AG08395 (cell line): Measurements from ENCODE around the gene MCRIP1.

Experiments
- DNase-seq: peaks from one replicate; pipeline ENCODE4 v3.0.0; 2012; ENCODE audit warnings: mixed read lengths, low spot score

The MCRIP1 gene

DNA sequence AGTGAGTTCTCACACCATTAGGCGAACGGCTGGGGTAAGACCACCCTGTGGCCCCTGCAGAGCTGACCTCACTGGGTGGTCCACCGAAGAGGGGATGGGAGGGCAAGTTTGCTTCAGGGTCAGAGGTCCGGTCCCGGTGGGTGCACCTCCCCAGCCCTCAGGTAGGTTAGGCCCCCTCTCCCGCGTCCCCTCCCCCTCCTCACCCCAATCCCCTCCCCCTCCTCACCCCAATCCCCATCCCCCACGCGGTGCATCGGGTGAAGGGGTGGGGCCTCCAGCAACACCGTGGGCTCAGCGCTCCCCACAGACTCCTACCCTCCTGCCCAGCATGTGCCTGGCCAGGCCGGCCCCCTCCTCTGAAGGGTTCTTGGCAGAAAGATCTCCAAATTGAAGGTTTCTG, 13.4 kb downstream of the MCRIP1 start:
- DNase-seq: no peak

DNA sequence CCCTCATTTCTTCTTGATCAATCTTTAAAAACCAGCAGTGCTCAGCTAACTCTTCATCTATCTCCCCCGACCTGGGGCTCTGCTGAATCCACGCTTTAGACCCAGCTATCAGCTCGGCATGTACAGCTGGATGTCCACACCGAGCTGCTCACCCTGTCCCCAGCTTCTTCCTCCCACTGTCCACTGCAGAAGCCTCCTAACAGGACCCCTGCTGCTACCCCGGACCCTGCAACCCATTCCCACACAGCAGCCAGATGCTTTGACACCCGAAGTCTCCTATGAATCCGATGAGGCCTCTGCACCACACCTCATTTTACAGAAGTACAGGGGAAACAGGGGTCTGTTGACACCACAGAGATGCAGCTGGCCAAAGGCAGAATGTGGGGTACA, 15.3 kb downstream of the MCRIP1 start:
- no peak for DNase-seq

GRCh38 chr17:81815646-81815986, 17.5 kb downstream of the MCRIP1 start:
- no peak for DNase-seq

DNA sequence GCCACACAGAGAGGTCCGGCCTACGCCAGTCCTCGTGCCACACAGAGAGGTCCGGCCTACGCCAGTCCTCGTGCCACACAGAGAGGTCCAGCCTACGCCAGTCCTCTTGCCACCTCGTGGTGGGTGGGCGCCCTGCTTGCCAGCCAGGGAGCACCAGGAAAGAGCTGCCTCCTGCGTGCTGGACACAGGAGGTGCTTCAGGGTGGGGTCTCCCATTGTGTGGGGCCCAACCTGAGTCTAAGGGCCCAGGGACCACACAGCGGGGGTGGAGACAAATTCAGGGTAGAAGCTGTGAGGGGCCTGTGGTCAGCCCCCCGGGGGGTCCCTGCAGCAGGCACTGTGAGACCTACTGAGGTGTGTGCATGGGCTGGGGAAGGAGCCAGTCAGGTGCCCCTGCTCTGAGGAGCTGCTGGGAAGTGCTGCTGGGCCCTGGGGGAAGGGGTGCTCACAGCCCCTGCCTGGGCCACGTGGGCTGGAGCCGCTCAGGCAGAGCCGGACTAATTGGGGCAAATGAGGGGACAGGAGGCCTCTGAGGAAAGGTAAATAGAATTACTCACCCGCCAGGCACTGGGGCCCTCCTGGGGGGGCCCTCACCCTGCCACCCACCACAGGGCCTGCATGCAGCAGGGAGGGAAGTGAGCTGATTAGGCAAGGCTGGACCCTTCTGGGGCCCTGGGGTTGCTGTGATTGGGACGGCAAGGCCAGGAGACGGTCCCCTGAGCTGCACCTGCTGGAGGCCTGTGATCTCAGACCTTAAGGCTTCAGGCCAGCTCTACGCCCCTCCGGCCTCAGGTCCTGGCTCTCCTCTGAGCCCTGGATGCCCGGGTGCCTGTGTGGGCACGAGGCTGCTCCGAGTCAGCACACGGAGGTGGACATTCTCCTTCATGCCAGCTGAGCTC, 18.1 kb downstream of the MCRIP1 start:
- DNase-seq: no peak

- no peak for DNase-seq
Observed at GRCh38 chr17:81813861-81814683, 19.0 kb downstream of the MCRIP1 start.

DNA sequence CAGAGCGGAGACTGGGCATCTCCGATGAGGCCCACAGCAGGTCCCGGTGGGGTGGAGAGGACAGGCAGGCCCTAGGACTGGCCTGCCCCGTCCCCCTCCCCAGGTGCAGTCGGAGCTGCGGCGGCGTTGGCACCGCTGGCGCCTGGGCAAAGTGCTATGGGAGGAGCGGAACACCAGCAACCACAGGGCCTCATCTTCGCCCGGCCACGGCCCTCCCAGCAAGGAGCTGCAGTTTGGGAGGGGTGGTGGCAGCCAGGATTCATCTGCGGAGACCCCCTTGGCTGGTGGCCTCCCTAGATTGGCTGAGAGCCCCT, 19.8 kb downstream of the MCRIP1 start:
- DNase-seq: no peak

- DNase-seq: no peak
Observed at GRCh38 chr17:81812571-81813370, 20.3 kb downstream of the MCRIP1 start.

DNA sequence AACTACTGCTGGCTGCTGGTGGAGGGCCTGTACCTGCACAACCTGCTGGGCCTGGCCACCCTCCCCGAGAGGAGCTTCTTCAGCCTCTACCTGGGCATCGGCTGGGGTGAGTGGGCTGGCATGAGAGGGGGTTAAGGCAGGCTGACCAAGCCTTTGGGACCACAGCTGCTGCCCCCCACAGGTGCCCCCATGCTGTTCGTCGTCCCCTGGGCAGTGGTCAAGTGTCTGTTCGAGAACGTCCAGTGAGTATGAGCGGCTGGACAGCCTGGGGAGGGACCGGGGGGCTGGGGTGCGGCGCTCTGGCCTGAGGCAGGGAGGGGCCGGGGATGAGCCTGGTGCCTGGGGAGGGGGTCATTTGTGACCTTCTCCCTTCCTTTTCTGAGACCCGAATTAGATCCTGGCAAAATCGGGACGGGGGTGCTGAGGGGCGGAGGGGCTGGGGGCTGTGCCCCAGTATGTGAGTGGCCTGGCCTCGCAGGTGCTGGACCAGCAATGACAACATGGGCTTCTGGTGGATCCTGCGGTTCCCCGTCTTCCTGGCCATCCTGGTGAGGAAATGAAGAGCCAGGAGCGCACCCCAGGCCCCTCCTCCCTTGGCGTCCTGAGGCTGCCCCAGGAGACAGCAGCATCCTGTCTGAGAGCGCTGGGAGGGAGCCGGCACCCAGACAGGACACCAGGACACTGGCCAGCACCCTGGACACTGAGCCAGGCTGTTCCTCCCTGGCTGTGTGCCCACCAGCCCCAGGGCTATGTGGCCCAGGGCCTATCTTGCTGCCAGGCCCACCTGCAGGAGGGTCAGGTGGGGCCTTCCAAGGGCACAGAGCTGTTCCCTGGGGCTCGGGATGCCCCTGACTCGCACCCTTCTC, 21.2 kb downstream of the MCRIP1 start:
- no peak for DNase-seq

- no peak for DNase-seq
Observed at GRCh38 chr17:81810892-81811704, 22.0 kb downstream of the MCRIP1 start.

DNA sequence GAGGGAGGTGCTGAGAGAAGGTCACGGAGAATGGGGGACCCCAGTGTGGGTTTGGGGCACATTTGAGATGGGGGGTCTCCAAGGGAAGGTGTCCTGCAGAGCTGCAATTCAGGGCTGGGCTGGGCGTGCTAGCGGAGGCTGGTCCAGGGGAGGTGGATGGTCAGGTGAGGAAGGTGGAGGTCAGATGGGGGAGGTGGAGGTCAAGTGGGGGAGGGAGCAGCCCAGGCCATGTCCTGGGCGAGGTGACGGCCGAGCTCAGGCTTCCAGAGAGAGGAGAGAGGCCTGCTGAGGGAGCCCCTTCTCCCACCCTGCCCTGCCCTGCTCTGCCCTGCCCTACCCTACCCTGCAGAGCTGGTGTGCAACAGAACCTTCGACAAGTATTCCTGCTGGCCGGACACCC, 22.6 kb downstream of the MCRIP1 start:
- no peak for DNase-seq

GRCh38 chr17:81809556-81809998, 23.5 kb downstream of the MCRIP1 start:
- DNase-seq: no peak

- DNase-seq: no peak
Observed at GRCh38 chr17:81808778-81809555, 24.1 kb downstream of the MCRIP1 start.

- DNase-seq: no peak
Observed at GRCh38 chr17:81807839-81808238, 25.3 kb downstream of the MCRIP1 start.

DNA sequence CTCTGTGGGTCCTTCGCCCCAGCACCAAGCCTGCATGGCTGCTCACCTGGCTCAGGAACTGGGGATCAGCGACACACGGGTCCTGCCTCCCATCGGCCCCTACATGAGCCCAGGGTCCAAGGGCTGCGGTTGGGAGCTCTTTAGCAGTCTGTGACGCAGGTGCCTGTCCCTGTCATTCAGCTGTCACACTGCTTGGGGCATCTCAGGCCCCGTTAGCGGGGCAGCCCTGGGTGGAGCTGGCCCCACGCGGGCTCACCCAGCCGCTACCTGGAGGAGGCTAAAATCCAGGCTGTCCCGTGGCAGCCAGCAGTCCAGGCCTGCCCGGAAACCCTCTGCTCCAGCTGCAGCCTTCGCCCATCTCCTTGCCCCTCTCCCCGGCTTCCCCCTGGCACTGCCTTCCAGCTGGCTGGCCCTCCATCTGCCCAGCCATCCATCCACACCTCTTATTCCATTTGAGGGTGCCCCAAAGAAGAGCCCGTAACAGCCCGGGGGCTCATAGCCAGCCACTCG, 25.8 kb downstream of the MCRIP1 start:
- DNase-seq: no peak

GRCh38 chr17:81806461-81807209, 26.5 kb downstream of the MCRIP1 start:
- no peak for DNase-seq

- DNase-seq: no peak
Observed at GRCh38 chr17:81805707-81806460, 27.2 kb downstream of the MCRIP1 start.

DNA sequence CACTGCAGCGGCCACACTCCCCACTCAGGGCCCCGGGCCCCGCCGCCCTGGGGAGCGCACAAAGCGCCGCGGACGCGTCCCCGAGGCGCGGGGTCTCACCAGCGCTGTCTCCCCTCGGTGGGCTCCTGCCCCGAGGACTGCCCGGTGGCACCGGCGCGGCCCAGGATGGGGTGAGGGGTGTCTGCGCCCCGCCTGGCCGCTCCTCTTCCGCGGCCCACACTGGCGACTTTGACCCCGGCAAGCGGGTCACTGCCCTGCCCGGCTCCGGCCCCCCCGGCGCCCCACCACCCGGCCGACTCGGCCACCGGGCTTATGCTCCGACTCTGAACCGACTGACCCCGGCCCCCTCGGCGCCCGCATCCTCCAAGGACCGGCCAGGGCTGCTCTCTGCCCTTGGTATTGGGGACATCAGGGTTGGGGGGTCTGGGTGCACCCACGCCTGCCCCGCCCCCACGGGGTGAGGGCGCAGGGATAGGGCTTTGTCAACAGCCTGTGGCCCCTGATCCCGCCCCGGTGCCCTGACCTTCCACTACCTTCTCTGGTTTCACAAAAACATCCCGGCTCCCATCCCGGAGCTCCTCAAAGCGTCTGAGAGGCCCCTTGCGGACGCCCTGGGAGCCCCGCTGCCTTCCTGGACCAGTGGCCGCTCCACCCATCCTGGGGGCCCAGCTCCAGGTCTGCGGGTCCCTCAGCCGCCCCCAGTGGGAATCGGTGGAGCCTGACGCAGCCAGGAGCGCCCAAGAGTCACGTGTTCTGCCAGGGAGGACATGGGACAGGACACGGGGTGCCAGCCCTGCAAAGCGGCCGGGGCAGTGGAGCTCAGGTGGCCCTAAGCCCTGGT, 28.3 kb downstream of the MCRIP1 start:
- no peak for DNase-seq
